Mesenchymal stem cell (in vitro differentiated cells and primary cell): ENCODE results near the gene CD72.
"Not testable (repeated sequence)": the region's sequence is repeated elsewhere in the genome, so short reads cannot be mapped to it uniquely, and the experiment has no call there.

Experiments
- DNase-seq: peaks from one replicate; pipeline ENCODE4 v3.0.0-alpha.2; 2013
- H2AFZ ChIP-seq: one replicate; pipeline ENCODE4 v1.6.1; 2013; ENCODE audit warnings: low read depth, mild to moderate bottlenecking, control low read depth, inconsistent platforms, low read length, moderate library complexity
- H2AK5ac ChIP-seq: 2 replicates; pipeline ENCODE4 v1.6.1; 2013; ENCODE audit warnings: low read length, moderate library complexity, mild to moderate bottlenecking, inconsistent platforms; ENCODE audit not compliant: severe bottlenecking
- H2BK120ac ChIP-seq: one replicate; pipeline ENCODE4 v1.6.1; 2013; ENCODE audit warnings: low read depth, mild to moderate bottlenecking, inconsistent platforms, low read length, moderate library complexity
- H2BK12ac ChIP-seq, 2 experiments: one replicate each; pipeline ENCODE4 v1.6.1; 2013; ENCODE audit warnings: inconsistent platforms in 2 of 2, low read length in 2 of 2, mild to moderate bottlenecking in 2 of 2, moderate library complexity in 2 of 2, control low read depth in 1 of 2
- H2BK15ac ChIP-seq: one replicate; pipeline ENCODE4 v1.6.1; 2013; ENCODE audit warnings: mild to moderate bottlenecking, low read depth, inconsistent platforms; ENCODE audit not compliant: poor library complexity, severe bottlenecking
- H2BK5ac ChIP-seq: 2 replicates; pipeline ENCODE4 v1.6.1; 2013; ENCODE audit warnings: low read depth, mild to moderate bottlenecking, low read length, control low read depth, inconsistent platforms; ENCODE audit not compliant: poor library complexity, severe bottlenecking
- H3K14ac ChIP-seq, 2 experiments: one replicate each; pipeline ENCODE4 v1.6.1; 2013; ENCODE audit warnings: inconsistent platforms in 2 of 2, low read length in 2 of 2, control low read depth in 1 of 2, mild to moderate bottlenecking in 1 of 2, moderate library complexity in 1 of 2
- H3K18ac ChIP-seq, 2 experiments: one replicate each; pipeline ENCODE4 v1.6.1; 2013; ENCODE audit warnings: inconsistent platforms in 2 of 2, low read length in 2 of 2, control low read depth in 1 of 2, low read depth in 1 of 2, mild to moderate bottlenecking in 1 of 2
- H3K23ac ChIP-seq, 2 experiments: one replicate each; pipeline ENCODE4 v1.6.1; 2013; ENCODE audit warnings: inconsistent platforms in 2 of 2, low read length in 2 of 2, mild to moderate bottlenecking in 2 of 2, moderate library complexity in 2 of 2, control low read depth in 1 of 2
- H3K27ac ChIP-seq: 2 replicates; pipeline ENCODE4 v1.5.1; 2013; ENCODE audit warnings: mild to moderate bottlenecking, moderate library complexity, low read length, control low read depth, inconsistent platforms; ENCODE audit not compliant: poor library complexity, severe bottlenecking
- H3K27me3 ChIP-seq, 2 experiments: 2 replicates each; pipeline versions ENCODE4 v1.6.1 to v1.7.0; 2013; ENCODE audit warnings: low read length in 2 of 2, mild to moderate bottlenecking in 2 of 2, moderate library complexity in 2 of 2, control low read depth in 1 of 2, inconsistent platforms in 1 of 2; ENCODE audit not compliant: control insufficient read depth in 1 of 2, insufficient read depth in 1 of 2
- H3K36me3 ChIP-seq, 2 experiments: 2 replicates each; pipeline versions ENCODE4 v1.6.1 to v1.7.0; 2013; ENCODE audit warnings: low read length in 2 of 2, control low read depth in 1 of 2, inconsistent platforms in 1 of 2, low read depth in 1 of 2, mild to moderate bottlenecking in 1 of 2; ENCODE audit not compliant: insufficient read depth in 2 of 2, control insufficient read depth in 1 of 2
- H3K4ac ChIP-seq, 2 experiments: one replicate each; pipeline ENCODE4 v1.6.1; 2013; ENCODE audit warnings: inconsistent platforms in 2 of 2, low read length in 2 of 2, mild to moderate bottlenecking in 2 of 2, moderate library complexity in 2 of 2, control low read depth in 1 of 2, low read depth in 1 of 2
- H3K4me1 ChIP-seq: 2 replicates; pipeline ENCODE4 v1.6.1; 2013; ENCODE audit warnings: low read depth, low read length, control low read depth; ENCODE audit not compliant: control insufficient read depth, insufficient read depth
- H3K4me2 ChIP-seq: 2 replicates; pipeline ENCODE4 v1.6.1; 2013; ENCODE audit warnings: low read length, mild to moderate bottlenecking, inconsistent platforms; ENCODE audit not compliant: poor library complexity, severe bottlenecking
- H3K4me3 ChIP-seq, 2 experiments: 2 replicates each; pipeline versions ENCODE4 v1.5.1 to v1.7.0; 2013; ENCODE audit warnings: low read length in 2 of 2, mild to moderate bottlenecking in 2 of 2, control low read depth in 1 of 2, low read depth in 1 of 2; ENCODE audit not compliant: insufficient read depth in 1 of 2
- H3K79me1 ChIP-seq: replicated peaks from 2 replicates; pipeline ENCODE4 v1.6.1; 2013; ENCODE audit warnings: mild to moderate bottlenecking, control low read depth, low read length, inconsistent platforms; ENCODE audit not compliant: poor library complexity, severe bottlenecking
- H3K9ac ChIP-seq: 2 replicates; pipeline ENCODE4 v1.7.0; 2013; ENCODE audit warnings: mild to moderate bottlenecking, low read length, moderate library complexity
- H3K9me3 ChIP-seq: 2 replicates; pipeline ENCODE4 v1.7.0; 2013; ENCODE audit warnings: mild to moderate bottlenecking, low read length; ENCODE audit not compliant: control insufficient read depth
- H4K8ac ChIP-seq: one replicate; pipeline ENCODE4 v1.6.1; 2013; ENCODE audit warnings: inconsistent platforms, mild to moderate bottlenecking, low read length, moderate library complexity
- H4K91ac ChIP-seq: one replicate; pipeline ENCODE4 v1.6.1; 2013; ENCODE audit warnings: mild to moderate bottlenecking, low read length, inconsistent platforms
- WGBS: methylation state at CpG from one replicate; pipeline ENCODE4 v1.1.7; 2013; ENCODE audit warnings: mixed read lengths; 5-methylcytosine and 5-hydroxymethylcytosine counted together

Gene CD72

GRCh38 chr9:35643046-35643445 is 24.8 kb upstream of the CD72 start:
- no peak overlapping the region for H3K9ac ChIP-seq
- no peak overlapping the region for H2BK12ac ChIP-seq
- H2AK5ac ChIP-seq, result no peak overlapping the region
- DNase-seq, result no peak
- peaks cover 0 to 7% of the 10 kb centered on the region in 2 experiments for H3K36me3 ChIP-seq
- WGBS, result 89% methylated on average over 12 of the region's 12 CpGs
- H3K4me2 ChIP-seq, result no peak overlapping the region
- H3K79me1 ChIP-seq, result peaks cover 2% of the 10 kb centered on the region
- H4K8ac ChIP-seq, result no peak overlapping the region
- no peaks in the 10 kb centered on the region for H3K9me3 ChIP-seq
- no peak overlapping the region for H2BK5ac ChIP-seq
- peak overlapping the region in 1 of 2 experiments; percentile 36 for H3K14ac ChIP-seq
- H2BK15ac ChIP-seq, result no peak overlapping the region
- no peak overlapping the region for H4K91ac ChIP-seq
- no peaks in the 10 kb centered on the region for H3K27me3 ChIP-seq
- no peak overlapping the region for H2BK120ac ChIP-seq
- H3K23ac ChIP-seq, result no peak overlapping the region
- no peak overlapping the region for H2AFZ ChIP-seq
- no peak overlapping the region for H3K4me3 ChIP-seq
- H3K27ac ChIP-seq, result no peak overlapping the region
- H3K18ac ChIP-seq, result no peak overlapping the region
- peak overlapping the region in 1 of 2 experiments; percentile 13 for H3K4ac ChIP-seq
- H3K4me1 ChIP-seq, result peaks cover 4% of the 10 kb centered on the region

GRCh38 chr9:35641478-35641877 is 23.3 kb upstream of the CD72 start:
- not testable (repeated sequence) for H3K36me3 ChIP-seq, DNase-seq, H3K9me3 ChIP-seq, H3K23ac ChIP-seq, H4K8ac ChIP-seq, H2BK120ac ChIP-seq, H3K4me1 ChIP-seq, H2BK5ac ChIP-seq, H3K14ac ChIP-seq, H3K4ac ChIP-seq, H2AK5ac ChIP-seq, H3K79me1 ChIP-seq, H2BK15ac ChIP-seq, H3K18ac ChIP-seq, H2AFZ ChIP-seq, H3K27me3 ChIP-seq, H2BK12ac ChIP-seq, H3K4me3 ChIP-seq, H3K27ac ChIP-seq, H3K4me2 ChIP-seq, H3K9ac ChIP-seq, H4K91ac ChIP-seq
- WGBS, result 100% methylated on average over 1 of the region's 3 CpGs

GRCh38 chr9:35640431-35640830 is 22.2 kb upstream of the CD72 start:
- H3K4me3 ChIP-seq, H3K4ac ChIP-seq, H2AK5ac ChIP-seq, H2BK120ac ChIP-seq, H3K4me1 ChIP-seq, H4K91ac ChIP-seq, H3K9me3 ChIP-seq, H2BK15ac ChIP-seq, H3K36me3 ChIP-seq, H2BK5ac ChIP-seq, H3K18ac ChIP-seq, H3K9ac ChIP-seq, H3K27ac ChIP-seq, H3K23ac ChIP-seq, H3K79me1 ChIP-seq, H3K14ac ChIP-seq, H2BK12ac ChIP-seq, H4K8ac ChIP-seq, H2AFZ ChIP-seq, DNase-seq, H3K27me3 ChIP-seq, H3K4me2 ChIP-seq: not testable (repeated sequence)
- 96% methylated on average over 15 of the region's 15 CpGs for WGBS

GRCh38 chr9:35639631-35640030 is 21.4 kb upstream of the CD72 start:
- Histone ChIP-seq H2AFZ (no peak overlapping the region), H3K9me3 (no peaks in the 10 kb centered on the region), H3K27ac (no peak overlapping the region), H3K9ac (no peak overlapping the region), H2BK12ac (no peak overlapping the region), H3K23ac (no peak overlapping the region), H2AK5ac (no peak overlapping the region), H3K4ac (no peak overlapping the region), H3K36me3 (peaks cover 0 to 7% of the 10 kb centered on the region in 2 experiments), H4K8ac (no peak overlapping the region), H3K18ac (no peak overlapping the region), H3K79me1 (peaks cover 2% of the 10 kb centered on the region), H3K4me2 (no peak overlapping the region), H3K14ac (no peak overlapping the region), H2BK5ac (no peak overlapping the region), H3K27me3 (no peaks in the 10 kb centered on the region), H2BK120ac (no peak overlapping the region), H4K91ac (no peak overlapping the region), H2BK15ac (no peak overlapping the region), H3K4me1 (no peaks in the 10 kb centered on the region), H3K4me3 (no peak overlapping the region)
- no peak for DNase-seq
- no CpG with 5 or more reads among the region's 1 CpG for WGBS
